GM18858 (cell line): Measurements from ENCODE around the gene KLHL26.
A peak's percentile ranks its signal among the peaks of the same experiment; 100 is the strongest.

ENCODE experiments used
- ATAC-seq: cut with Tn5 transposase; IDR thresholded peaks from one replicate; pipeline ENCODE4 v1.9.1; 2021; ENCODE audit not compliant: unreplicated experiment

KLHL26 gene

DNA sequence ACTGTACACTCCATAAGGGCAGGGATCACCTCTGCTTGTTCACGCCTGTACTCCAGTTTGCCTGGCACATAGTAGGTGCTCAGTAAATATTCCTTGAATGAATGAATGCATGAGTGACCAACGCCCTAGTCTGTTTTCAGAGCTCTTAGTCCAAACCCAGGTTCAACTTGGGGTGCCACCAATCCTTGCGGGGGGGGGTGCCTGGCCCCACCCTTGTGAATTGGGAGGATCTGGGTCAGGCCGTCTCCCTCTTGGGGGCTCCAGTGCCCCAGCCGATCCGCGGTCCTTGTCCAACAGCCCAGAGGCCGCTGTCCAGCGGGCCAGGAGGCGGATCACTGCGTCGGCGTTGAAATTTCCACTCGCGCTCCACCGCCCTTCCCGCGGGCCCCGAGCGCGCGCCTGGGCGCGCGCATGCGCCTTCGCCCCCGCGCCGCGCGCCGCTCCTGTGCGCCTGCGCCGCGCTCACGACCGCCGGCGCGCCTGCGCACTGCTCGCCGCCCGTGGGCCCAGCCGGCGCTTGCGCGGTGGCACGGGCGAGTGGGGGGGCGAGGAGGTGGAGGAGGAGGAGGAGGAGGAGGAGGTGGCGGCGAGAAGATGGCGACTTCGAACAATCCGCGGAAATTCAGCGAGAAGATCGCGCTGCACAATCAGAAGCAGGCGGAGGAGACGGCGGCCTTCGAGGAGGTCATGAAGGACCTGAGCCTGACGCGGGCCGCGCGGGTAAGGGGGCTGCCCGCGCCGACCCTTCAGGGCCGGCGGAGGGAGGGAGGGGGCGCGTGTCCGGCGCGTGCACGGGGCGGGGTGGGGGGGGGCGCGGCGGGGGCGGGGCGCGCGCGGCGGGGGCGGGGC, 46.5 kb downstream of the KLHL26 start, which contains the start of gene CRTC1:
CRTC1 (plus strand) TSS at position 572 of the 849 bp plus-strand sequence; CDS start at position 595, 23 bp downstream.
- ATAC-seq: peak; percentile 48

DNA sequence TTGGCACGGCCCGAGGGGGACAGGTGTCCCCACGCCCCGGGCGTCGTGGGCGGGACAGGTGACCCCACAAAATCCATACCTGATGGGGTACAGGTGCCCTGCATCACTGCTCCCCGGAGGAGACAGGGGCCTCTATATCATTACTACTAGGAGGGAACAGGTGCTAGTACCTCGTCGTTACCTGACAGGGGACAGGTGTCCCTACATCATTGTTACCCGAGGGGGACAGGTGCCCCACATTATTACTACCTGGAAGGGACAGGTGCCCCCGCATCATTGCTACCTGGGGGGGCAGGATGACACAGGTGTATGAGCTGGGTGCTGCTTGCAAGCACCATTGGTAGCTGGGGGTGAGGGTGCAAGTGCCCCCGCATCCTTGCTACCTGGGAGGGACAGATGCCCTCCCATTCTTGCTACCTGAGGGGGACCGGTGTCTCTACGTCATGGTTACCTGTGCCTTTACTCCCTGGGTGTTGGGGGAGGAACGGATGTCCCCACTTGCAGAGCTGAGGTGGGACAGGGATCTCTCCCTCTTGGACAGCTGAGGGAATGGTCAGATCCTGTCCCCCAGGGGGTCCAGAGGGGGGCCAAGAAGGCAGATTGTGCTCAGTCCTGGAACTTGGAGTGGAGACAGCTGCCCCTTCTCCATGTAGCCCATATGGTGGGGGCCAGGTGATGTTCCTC, 47.3 kb downstream of the KLHL26 start:
- no peak for ATAC-seq

DNA sequence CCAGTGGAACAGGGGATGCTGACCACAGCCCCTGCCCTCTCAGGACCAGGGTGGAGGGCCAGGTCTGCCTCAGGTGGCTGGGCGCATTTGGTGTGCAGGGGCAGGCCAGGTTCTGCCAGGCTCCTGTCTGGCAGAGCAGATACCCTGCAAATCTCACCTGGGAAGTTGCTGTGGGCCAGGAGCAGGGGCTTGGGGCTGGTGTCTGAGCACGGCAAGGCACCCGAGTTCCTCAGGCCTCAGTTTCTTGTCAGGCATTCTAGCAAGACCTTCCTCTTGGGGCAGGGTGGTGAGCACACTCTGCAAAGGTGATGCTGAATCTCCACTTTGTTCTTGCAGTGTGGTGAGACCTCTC, 47.8 kb downstream of the KLHL26 start:
- no peak for ATAC-seq

DNA sequence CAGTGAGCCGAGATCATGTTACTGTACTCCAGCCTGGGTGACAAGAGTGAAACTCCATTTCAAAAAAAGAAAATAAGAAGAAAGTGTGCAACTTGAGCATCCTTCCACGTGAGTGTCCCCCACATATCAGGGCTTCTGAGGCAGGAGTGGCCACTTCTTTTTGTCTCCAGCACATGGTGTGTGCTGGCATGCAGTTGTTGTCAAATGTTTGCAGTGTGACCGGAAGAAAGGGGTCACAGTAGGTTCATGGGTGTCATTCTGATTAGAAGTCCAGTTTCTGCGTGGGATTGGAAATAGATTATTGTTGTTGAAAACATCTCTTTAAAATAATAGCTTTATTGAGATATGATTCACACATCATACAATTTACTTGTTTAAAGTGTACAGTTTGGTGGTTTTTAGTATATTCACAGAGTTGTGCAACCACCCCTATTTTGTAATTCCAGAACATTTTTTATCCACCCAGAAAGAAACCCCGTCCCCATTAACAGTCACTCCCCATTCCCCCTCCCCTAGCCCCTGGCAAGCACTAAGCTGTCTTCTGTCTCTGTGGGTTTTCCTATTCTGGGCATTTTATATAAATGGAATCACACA, 48.9 kb downstream of the KLHL26 start:
- ATAC-seq: no peak

DNA sequence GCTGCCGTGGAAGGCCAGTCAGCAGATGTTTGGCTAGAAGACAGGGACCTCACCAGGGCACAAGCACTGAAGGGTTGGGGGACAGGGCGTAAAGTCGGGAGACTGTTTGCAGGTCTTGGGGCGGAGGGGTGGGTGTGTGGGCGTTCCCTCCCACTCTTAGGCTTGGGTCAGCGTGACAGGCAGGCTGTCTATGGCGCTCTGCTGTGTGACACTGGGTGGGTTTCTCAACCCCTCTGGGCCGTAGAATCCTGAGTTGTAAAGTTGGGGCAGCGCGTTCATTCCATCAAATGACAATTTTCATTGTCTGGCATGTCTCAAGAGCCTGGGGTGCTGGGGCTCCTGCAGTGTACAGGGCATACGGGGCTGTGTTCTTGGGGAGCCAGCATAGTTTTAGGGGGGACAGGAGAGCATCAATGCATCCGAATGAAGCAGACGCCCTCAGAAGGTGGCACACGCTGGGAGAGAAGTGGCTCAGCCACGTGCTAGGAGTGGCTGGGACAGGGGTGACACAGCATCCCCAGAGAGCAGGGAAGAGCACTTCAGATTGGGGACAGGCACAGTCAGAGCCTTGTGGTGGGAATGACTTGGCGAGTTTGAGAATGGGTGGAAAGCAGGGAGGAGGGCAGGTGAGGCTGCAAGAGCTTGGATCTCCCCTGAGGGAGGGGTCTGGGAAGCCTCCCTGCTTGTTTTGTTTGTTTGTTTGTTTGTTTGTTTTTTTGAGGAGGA, 51.1 kb downstream of the KLHL26 start:
- no peak for ATAC-seq

DNA sequence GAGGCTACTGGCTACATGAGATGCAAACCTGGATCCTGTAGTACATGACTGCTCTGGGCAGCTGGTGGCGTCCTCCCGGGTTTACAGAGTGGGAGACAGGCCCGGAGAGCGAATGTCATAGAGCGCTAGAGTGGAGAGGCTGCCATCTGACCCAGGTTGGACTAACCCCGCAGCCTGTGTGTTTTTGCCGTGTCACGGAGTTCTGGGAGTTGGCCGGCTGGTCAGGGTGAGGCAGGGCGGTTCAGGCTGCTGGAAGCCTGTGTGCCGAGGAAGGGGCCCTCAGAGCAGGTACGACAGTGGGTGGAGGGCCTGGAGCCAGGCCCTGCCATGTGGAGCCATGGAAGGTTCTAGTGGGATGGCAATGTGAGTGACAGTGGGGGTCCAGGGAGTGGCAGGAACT, 59.2 kb downstream of the KLHL26 start:
- no peak for ATAC-seq

DNA sequence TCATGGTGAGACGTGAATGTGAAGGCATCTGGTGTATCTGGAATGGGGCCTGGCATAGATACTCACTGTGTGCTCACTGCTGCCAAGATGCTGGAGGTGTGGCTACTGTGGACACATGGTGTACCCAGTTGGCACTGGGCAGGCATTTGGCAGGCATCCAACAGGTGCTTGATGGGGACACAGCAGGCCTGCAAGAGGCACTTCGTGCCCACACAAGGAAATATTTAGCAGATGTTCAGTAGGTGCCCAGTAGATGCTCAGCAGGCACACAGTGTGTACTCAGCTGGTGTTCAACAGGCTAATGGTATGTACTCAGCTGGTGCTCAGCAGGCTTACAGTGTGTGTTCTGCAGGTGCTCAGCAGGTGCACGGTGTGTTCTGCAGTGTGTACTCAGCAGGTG, 60.9 kb downstream of the KLHL26 start:
- no peak for ATAC-seq

DNA sequence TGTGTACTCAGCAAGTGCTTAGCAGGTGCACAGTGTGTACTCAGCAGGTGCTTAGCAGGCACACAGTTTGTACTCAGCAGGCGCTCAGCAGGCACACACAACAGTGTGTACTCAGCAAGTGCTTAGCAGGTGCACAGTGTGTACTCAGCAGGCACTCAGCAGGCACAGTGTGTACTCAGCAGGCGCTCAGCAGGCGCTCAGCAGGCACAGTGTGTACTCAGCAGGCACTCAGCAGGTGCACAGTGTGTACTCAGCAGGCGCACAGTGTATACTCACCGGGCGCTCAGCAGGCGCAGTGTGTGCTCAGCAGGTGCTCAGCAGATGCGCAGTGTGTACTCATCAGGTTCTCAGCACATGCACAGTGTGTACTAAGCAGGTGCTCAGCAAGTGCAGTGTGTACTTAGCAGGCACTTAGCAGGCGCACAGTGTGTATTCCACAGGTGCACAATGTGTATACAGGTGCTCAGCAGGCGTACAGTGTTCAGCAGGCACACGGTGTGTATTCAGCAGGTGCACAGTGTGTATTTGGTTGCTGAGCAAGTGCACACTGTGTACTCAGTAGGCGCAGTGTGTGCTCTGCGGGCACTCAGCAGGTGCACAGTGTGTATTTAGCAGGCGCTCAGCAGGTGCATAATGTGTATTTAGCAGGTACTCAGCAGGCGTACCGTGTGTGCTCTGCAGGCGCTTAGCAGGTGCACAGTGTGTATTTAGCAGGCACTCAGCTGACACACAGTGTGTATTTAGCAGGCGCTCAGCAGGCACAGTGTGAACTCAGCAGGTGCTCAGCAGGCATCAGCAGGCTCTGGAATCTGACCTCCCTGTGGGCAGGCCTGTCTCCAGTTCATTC, 61.7 kb downstream of the KLHL26 start:
- ATAC-seq: no peak

DNA sequence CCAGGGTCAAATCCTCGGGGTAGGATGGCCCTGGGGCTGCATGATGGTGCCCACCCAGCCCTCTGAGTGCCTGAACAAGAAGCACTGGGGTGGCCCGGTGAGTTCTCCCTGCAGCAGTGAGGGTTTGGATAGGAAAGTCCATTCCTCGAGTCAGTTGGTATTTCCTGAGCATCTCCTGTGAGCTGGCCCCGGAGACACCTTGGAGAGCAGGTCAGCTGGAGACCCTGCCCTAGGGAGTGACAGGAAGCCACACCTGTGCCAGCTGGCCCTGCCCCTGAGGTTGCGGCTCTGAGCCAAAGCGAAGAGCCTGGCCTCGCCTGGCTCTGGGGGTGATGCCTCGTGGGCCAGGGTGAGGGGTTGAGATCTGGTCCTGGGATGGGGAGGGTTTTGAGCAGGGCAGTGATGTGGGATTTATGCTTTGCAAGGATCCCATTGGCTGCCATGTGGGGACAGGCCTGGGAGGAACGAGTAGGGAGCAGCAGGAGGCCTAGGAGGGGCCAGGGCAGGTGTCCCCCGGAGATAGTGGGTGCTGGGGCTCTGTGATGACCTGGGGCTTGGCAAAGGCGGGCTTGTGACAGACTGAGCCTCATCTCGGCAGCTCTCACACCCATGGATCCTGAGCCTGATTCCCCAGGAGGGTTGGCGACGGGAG, 62.7 kb downstream of the KLHL26 start:
- no peak for ATAC-seq

DNA sequence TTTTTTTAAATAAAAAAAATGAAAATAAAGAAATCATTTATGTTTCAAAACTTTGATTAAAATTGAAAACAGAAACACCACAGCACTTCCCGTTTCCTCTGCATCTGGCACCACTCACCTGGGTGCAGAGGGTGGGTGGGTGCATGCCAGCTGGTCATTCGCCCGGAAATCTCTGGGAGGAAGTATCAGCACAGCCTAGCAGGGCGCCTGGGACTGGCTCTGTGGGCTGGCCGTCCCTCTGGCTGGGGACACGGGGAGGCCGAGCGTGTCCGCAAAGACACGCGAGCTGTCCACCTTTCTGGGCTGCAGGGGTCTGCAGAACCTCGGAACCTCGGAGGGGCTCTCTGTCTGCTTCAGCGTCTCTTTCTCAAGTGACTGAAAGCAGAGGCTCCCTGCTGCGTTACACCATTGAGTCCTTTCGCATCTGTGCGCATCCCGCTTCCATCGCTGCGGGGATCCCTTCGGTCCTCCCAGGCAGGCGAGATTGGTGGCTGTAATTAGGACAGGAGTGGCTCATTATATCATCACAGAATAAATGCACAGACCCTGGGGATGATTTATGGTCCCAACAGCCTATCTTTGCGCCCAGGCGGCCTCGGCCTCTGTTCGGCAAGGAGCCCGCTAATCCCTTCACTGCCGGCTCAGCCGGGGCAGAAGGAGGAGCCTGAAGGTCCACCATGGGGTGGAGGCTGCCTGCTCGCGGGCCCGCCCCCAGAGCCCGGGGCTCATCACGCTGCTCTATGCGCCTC, 63.8 kb downstream of the KLHL26 start:
- no peak for ATAC-seq

DNA sequence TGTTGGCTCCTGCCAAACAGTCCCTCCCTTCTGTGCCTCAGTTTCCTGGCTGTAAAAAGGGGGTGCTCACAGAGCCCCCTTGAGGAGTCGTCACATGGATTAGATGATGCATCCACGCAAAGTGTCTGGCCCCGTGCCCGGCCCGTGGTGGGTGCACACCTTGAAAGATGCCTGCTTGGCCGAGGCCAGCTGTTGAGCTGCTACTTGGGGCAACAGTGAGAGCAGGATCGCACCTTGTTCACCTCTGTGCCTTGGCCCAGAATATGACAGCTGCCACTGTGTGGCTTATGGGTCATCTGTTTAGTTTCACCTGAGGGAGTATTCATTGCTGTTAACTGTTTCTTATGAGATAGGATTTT, 64.4 kb downstream of the KLHL26 start:
- no peak for ATAC-seq

DNA sequence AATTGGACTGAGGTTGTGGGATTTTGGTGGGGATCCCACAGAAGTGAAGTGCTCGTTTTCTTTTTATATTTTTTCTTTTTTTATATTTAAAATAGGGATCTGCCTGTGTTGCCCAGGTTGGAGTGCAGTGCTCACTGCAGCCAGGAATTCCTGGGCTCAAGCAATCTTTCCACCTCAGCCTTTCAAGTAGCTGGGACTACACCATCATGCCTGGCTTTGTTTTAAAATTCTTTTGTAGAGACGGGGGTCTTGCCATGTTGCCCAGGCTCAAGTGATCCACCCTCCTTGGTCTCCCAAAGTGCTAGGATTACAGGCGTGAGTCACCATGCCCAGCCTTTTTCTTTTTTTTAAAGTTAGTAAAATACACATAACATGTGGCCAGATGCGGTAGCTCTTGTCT, 67.2 kb downstream of the KLHL26 start:
- no peak for ATAC-seq

DNA sequence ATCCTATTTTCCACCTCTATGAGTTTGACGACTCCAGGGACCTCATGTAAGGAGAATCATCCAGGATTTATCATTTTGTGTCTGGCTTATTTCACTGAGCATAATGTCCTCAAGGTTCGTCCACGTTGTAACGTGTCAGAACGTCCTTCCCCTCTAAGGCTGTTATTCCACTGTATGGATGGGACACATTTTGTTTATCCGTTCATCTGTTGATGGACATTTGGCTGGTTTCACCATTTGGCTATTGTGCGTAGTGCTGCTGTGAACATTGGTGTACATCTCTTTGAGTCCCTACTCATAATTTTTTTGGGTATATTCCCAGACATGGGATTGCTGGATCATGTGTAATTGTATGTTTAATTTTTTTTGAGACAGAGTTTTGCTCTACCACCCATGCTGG, 68.1 kb downstream of the KLHL26 start:
- no peak for ATAC-seq

DNA sequence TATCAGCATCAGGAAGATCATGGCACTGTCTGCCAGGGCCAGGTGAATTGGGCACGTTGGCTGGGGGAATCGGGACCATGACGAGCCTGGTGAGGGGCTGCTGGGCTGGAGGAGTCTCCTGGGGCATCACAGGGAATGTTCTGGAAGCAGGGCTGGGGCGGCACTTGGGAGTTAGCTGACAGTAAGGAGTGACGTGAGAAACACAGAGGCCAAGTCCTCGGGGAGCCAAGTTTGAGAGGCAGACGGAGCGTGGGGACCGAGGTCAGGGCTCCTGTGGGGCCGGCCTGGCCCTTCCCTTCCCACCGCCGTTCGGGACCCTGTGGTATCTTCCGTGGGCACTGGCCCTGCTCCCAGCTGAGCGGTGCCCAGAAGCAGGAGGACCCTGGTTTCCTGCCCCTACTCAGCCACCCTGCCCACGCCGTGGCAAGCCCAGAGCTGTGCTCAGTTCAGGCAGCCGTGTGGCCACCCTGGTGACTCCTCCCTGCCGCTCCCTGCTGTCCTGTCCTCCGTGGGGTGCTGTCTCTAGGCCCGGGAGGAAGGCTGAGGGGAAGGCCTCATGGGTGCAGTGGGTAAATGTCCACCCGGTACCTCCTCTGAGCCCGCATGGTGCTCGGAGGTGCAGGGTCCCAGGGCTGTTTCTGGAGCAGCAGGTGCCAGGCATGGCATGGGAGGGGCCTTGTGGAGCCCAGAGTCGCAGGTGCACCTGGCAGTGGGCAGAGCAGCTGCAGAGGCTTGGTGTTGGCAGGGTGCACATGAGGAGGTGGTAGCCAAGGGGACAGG, 71.8 kb downstream of the KLHL26 start:
- ATAC-seq: no peak

DNA sequence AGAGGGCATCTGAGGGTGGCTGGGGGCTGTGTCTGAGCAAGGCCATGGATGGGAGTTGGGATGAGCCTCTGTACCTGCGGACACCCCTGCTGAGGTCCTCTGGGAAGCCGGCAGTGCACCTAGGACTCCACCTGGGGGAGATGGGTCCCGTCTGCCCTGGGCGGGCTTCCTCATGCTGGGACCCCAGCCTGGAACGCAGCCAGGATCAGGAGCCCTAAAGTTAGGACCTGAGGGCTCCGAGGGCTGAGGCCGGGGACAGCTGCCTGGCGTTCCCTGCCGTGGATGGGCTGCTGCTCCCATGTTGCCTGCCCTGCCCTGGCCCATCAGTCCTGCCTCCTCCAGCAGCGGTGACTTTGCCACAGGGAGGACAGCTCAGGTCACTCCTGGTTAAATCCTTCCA, 72.7 kb downstream of the KLHL26 start:
- ATAC-seq: no peak

DNA sequence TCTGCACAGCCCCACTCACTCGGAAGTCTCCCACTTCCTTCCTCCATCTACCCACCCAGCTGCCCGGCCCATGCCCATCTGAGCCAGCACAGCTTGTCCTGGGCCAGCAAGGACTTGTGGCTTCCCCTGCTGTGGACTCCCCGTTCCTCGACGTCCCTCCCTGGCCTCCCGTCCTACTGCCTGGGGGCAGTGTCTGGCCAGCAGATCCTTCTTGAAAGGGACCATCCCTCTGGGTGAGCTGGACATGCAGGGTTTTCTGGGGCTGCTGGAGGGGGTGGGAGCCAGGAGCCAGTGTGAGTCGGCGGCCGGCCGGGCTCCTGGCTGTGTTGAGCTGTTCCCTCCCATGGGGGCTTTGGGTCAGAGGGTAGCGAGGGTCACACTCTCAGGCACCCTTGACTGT, 73.4 kb downstream of the KLHL26 start:
- ATAC-seq: no peak

DNA sequence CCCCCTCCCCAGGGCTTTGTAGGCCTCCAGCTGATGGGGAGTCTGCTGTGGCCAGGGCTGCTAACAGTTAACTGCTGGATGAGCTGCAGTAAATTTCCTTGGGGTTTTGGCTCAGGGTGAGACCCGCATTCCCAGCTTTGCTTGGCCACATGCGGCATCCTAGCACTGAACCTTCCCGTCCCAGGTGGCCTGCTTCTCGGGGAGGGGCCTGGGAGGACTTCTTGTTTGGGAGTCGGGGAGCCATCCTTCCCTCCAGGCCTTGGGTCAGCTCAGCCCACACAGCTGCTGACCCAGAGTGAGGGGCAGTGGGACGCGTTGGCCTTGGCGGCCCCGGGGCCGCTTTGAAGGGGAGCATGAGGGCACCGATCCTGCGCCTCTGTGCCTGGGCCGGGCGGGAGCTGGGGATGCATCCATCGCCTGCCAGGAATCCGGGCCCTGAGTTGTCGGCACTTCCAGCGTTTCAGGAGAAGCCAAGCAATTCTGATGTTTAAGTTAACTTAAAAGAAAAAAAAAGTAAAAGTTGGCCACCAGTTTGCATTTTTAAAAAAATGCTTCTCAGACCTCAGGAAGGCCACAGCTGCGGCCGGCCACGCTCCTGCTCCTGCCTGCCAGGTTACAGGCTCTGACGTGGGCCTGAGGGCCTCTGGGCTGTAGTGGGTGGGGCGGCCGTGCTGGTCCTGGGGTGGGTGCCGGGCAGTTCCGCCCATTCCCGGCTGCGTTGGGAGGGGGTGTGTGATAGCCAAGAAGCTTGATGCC, 74.3 kb downstream of the KLHL26 start:
- ATAC-seq: no peak

DNA sequence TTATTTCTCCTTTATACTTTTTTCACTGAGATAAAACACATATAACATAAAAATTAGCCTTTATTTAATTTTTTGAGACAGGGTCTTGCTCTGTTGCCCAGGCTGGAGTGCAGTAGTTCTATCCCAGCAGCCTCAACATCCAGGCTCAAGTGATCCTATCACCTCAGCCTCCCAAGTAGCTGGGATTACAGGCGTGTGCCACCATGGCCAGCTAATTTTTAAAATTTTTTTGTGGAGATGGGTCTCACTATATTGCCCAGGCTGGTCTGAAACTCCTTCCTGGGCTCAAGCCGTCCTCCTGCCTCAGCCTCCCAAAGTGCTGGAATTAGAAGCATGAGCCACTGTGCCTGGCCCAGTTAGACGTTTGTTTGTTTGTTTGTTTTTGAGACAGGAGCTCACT, 75.1 kb downstream of the KLHL26 start:
- no peak for ATAC-seq
